K562 (cell line): ENCODE data around the gene ARMC2.

ENCODE experiments used
- ARID2 ChIP-seq: fragments of 450-650 bp; IDR thresholded peaks from 2 replicates; pipeline ENCODE4 v1.6.1; 2017; ENCODE audit warnings: antibody characterized with exemption, mild to moderate bottlenecking
- EHMT2 ChIP-seq: fragments of 450-650 bp; IDR thresholded peaks from 2 replicates; pipeline ENCODE4 v1.6.1; 2018; ENCODE audit warnings: antibody characterized with exemption
- EZH2 ChIP-seq: IDR thresholded peaks from 2 replicates; pipeline ENCODE4 v1.6.1; 2012; ENCODE audit warnings: low read depth, mild to moderate bottlenecking, inconsistent platforms, low read length, borderline replicate concordance
- HMGXB4 ChIP-seq: sonication (generic); formaldehyde crosslinking; IDR thresholded peaks from 2 replicates; pipeline ENCODE4 v1.8.1; 2023; ENCODE audit warnings: mild to moderate bottlenecking, missing genetic modification reagents
- PKNOX1 ChIP-seq: fragments of 450-650 bp; IDR thresholded peaks from 2 replicates; pipeline ENCODE4 v1.6.1; 2016
- POLR2A ChIP-seq: fragments of 450-650 bp; conservative IDR thresholded peaks from 2 replicates; pipeline ENCODE4 v1.6.1; 2016
- RAD21 ChIP-seq, 2 experiments: fragments of 250-450 bp in 1 of 2; fragments of 450-650 bp in 1 of 2; sonication (Bioruptor Pico) in 1 of 2; formaldehyde crosslinking in 1 of 2; IDR thresholded peaks in 1 of 2; conservative IDR thresholded peaks in 1 of 2; 2 replicates each; pipeline versions ENCODE4 v1.4.0 to v1.8.0; 2020 to 2022; ENCODE audit warnings: mild to moderate bottlenecking in 2 of 2, moderate library complexity in 1 of 2
- ZNF274 ChIP-seq: IDR thresholded peaks from 2 replicates; pipeline ENCODE4 v1.6.1; 2011; ENCODE audit warnings: low read depth, mild to moderate bottlenecking, low read length, moderate library complexity, borderline replicate concordance

- TF ChIP-seq POLR2A (no peak), ZNF274 (no peak), RAD21 (CRISPR knock-in tag; conservative IDR thresholded peaks at IDR 0.05 in 1 of 2, IDR thresholded peaks at IDR 0.05 in 1 of 2) (no peak), EHMT2 (no peak), ARID2 (no peak), PKNOX1 (no peak), EZH2 (no peak), HMGXB4 (CRISPR knock-in tag) (no peak)
These were observed 54.2 kb downstream of the ARMC2 start for GRCh38 chr6:108902382-108902792.
